PC-9 (cell line): ENCODE results near the gene RAD50. TPM values are rescaled to one million over a fixed set of nuclear protein-coding genes. Genes with fewer than 3 reads are reported as not detected.

Experiments
- BruUV-seq: library from RNA; stranded (reverse); fragments of 400-500 nt; replicated peaks from 2 replicates; lab custom pipeline; 2021; lab: Mats Ljungman, UMichigan
- CTCF ChIA-PET: fragments of 300-600 bp; sonication (Branson Sonifier 250); formaldehyde crosslinking; loops from one replicate; lab custom pipeline; 2022; ENCODE audit warnings: antibody characterized with exemption; lab: Charles Lee
- POLR2A ChIA-PET: fragments of 300-600 bp; sonication (Branson Sonifier 250); formaldehyde crosslinking; loops from one replicate; lab custom pipeline; 2022; ENCODE audit warnings: antibody characterized with exemption; ENCODE audit not compliant: unreplicated experiment; lab: Charles Lee
- DNase-seq, 2 experiments: peaks; one replicate each; pipeline versions ENCODE4 v3.0.0 to v3.0.0-alpha.2; 2015 to 2022; ENCODE audit warnings: mixed read lengths in 1 of 2
- H2AFZ ChIP-seq: fragments of 200-600 bp; sonication (generic); 2 replicates; pipeline ENCODE4 v1.8.1; 2017; ENCODE audit warnings: antibody characterized with exemption
- H3F3A ChIP-seq: fragments of 200-600 bp; sonication (generic); 2 replicates; pipeline ENCODE4 v1.8.1; 2017; ENCODE audit warnings: antibody characterized with exemption, mild to moderate bottlenecking, low read depth; ENCODE audit not compliant: insufficient read depth
- H3K27ac ChIP-seq: fragments of 200-600 bp; sonication (generic); 2 replicates; pipeline ENCODE4 v1.6.1; 2016; ENCODE audit warnings: mixed run types
- H3K27me3 ChIP-seq: fragments of 200-600 bp; sonication (generic); 2 replicates; pipeline ENCODE4 v1.6.1; 2016; ENCODE audit warnings: low read depth, mixed run types; ENCODE audit not compliant: insufficient read depth
- H3K36me3 ChIP-seq: fragments of 200-600 bp; sonication (generic); 2 replicates; pipeline ENCODE4 v1.6.1; 2016; ENCODE audit warnings: low read depth, mixed run types
- H3K4me1 ChIP-seq: fragments of 200-600 bp; sonication (generic); replicated peaks from 2 replicates; pipeline ENCODE4 v1.6.1; 2016; ENCODE audit warnings: mixed run types; ENCODE audit not compliant: insufficient read depth
- H3K4me2 ChIP-seq: fragments of 200-600 bp; sonication (generic); 2 replicates; pipeline ENCODE4 v1.6.1; 2017; ENCODE audit warnings: mixed run types
- H3K4me3 ChIP-seq: fragments of 200-600 bp; sonication (generic); 2 replicates; pipeline ENCODE4 v1.6.1; 2016; ENCODE audit warnings: mixed run types
- H3K79me2 ChIP-seq: fragments of 200-600 bp; sonication (generic); 2 replicates; pipeline ENCODE4 v1.6.1; 2017; ENCODE audit warnings: low read depth, mixed run types
- H3K9me2 ChIP-seq: fragments of 200-600 bp; sonication (generic); 2 replicates; pipeline ENCODE4 v1.8.1; 2017; ENCODE audit warnings: mild to moderate bottlenecking; ENCODE audit not compliant: insufficient read depth
- H3K9me3 ChIP-seq: fragments of 200-600 bp; sonication (generic); 2 replicates; pipeline ENCODE4 v1.8.1; 2016; ENCODE audit warnings: low read depth; ENCODE audit not compliant: insufficient read depth
- H4K20me1 ChIP-seq: fragments of 200-600 bp; sonication (generic); 2 replicates; pipeline ENCODE4 v1.8.1; 2017; ENCODE audit not compliant: insufficient read depth
- CTCF ChIP-seq: fragments of 200-600 bp; sonication (generic); conservative IDR thresholded peaks from 2 replicates; pipeline ENCODE4 v1.6.1; 2017; ENCODE audit warnings: mixed run types, antibody characterized with exemption, mild to moderate bottlenecking, moderate library complexity
- EZH2 ChIP-seq: fragments of 200-600 bp; sonication (generic); IDR thresholded peaks from 2 replicates; pipeline ENCODE4 v1.8.0; 2017; ENCODE audit warnings: antibody characterized with exemption, low read depth
- intact Hi-C: fragments of 100-400 bp; cut with micrococcal nuclease; formaldehyde crosslinking; loops from one replicate; pipeline ENCODE4 v1.10.0; 2022; ENCODE audit not compliant: unreplicated experiment
- total RNA-seq: library from RNA; stranded (reverse); gene quantifications from 2 replicates; pipeline ENCODE4 v1.2.3, GENCODE V29; 2021

RAD50 gene
- total RNA-seq, 1 experiment from 2014 or later, result 42.2 TPM

GRCh38 chr5:132595624-132596023 lies 38.8 kb downstream of the RAD50 start:
- H3K4me3 ChIP-seq, result no peak overlapping the region
- no peaks in the 10 kb centered on the region for H3K79me2 ChIP-seq
- peaks cover 8% of the 10 kb centered on the region; the same call in 1 of the 2 replicates for H3F3A ChIP-seq
- H3K9me3 ChIP-seq, result no peaks in the 10 kb centered on the region
- ChIA-PET POLR2A (no interaction called here), CTCF (interaction anchor here (0.6 kb wide), 1 partner anchor 113 kb away, joined by 18 read pairs; no protein-coding TSS in a partner anchor)
- no peaks in the 10 kb centered on the region for H4K20me1 ChIP-seq
- no TSS peak for BruUV-seq
- peaks cover 38% of the 10 kb centered on the region; the same call in 1 of the 2 replicates for H3K36me3 ChIP-seq
- intact Hi-C loops, result no loop called here
- no peak overlapping the region for H3K27ac ChIP-seq
- H3K27me3 ChIP-seq, result no peaks in the 10 kb centered on the region
- H3K4me2 ChIP-seq, result no peak overlapping the region
- DNase-seq, result no peak
- peaks cover 12% of the 10 kb centered on the region for H3K4me1 ChIP-seq
- no peak overlapping the region for H2AFZ ChIP-seq
- no peak for TF ChIP-seq CTCF
- TF ChIP-seq EZH2, result no peak
- no peaks in the 10 kb centered on the region for H3K9me2 ChIP-seq

- Histone ChIP-seq H3K4me1 (peaks cover 18% of the 10 kb centered on the region), H3F3A (peaks cover 13% of the 10 kb centered on the region; the same call in 1 of the 2 replicates), H3K79me2 (no peaks in the 10 kb centered on the region), H3K9me2 (no peaks in the 10 kb centered on the region), H2AFZ (no peak overlapping the region), H3K4me2 (peak overlapping the region; percentile 17; the same call in 1 of the 2 replicates), H3K4me3 (no peak overlapping the region), H3K27ac (peak overlapping the region; percentile 40), H4K20me1 (no peaks in the 10 kb centered on the region), H3K27me3 (no peaks in the 10 kb centered on the region), H3K9me3 (no peaks in the 10 kb centered on the region), H3K36me3 (peaks cover 37% of the 10 kb centered on the region)
- BruUV-seq, result no TSS peak
- ChIA-PET POLR2A (no interaction called here), CTCF (no interaction called here)
- intact Hi-C loops, result no loop called here
- peak; percentile 16 to 53 for DNase-seq
- TF ChIP-seq EZH2 (no peak), CTCF (no peak)
Measured at GRCh38 chr5:132601071-132601728, 44.4 kb downstream of the RAD50 start.

- Histone ChIP-seq H3K36me3 (peaks cover 38% of the 10 kb centered on the region), H3K4me3 (no peak overlapping the region), H2AFZ (no peak overlapping the region), H3K27me3 (no peaks in the 10 kb centered on the region), H3K9me2 (no peaks in the 10 kb centered on the region), H3K79me2 (no peaks in the 10 kb centered on the region), H4K20me1 (no peaks in the 10 kb centered on the region), H3K4me2 (no peak overlapping the region), H3K9me3 (no peaks in the 10 kb centered on the region), H3K4me1 (no peaks in the 10 kb centered on the region), H3K27ac (no peak overlapping the region), H3F3A (no peaks in the 10 kb centered on the region; the same call in 1 of the 2 replicates)
- POLR2A ChIA-PET, result no interaction called here
- CTCF ChIA-PET, result no interaction called here
- DNase-seq, result no peak
- no peak for TF ChIP-seq EZH2
- no peak for TF ChIP-seq CTCF
- BruUV-seq, result no TSS peak
- intact Hi-C loops, result no loop called here
Measured at GRCh38 chr5:132607095-132607494, 50.3 kb downstream of the RAD50 start.
